Activated CD8-positive, alpha-beta T cell treated with anti-CD3 and anti-CD28 coated beads for 36 hours (primary cell): ENCODE measurements around the gene ADGRV1. TPM values are rescaled to one million over a fixed set of nuclear protein-coding genes. Genes with fewer than 3 reads are reported as not detected.

Source experiments
- ATAC-seq: fragments of 200-7000 bp; cut with Tn5 transposase; one replicate; pipeline ENCODE4 v1.10.0; 2021; ENCODE audit warnings: mild to moderate bottlenecking, moderate library complexity
- CTCF ChIA-PET: fragments of 350-600 bp; sonication (Branson Sonifier 250); formaldehyde crosslinking; loops from one replicate; lab custom pipeline; 2021; ENCODE audit warnings: antibody characterized with exemption; lab: Charles Lee
- POLR2A ChIA-PET: fragments of 350-600 bp; sonication (Branson Sonifier 250); formaldehyde crosslinking; loops from one replicate; lab custom pipeline; 2021; ENCODE audit warnings: antibody characterized with exemption; lab: Charles Lee
- DNase-seq: peaks from one replicate; pipeline ENCODE4 v3.0.0-alpha.2; 2020
- H3K27ac Mint-ChIP-seq: one replicate; pipeline ENCODE4 v1.8.0; 2021; ENCODE audit warnings: mild to moderate bottlenecking, mixed read lengths
- H3K27me3 Mint-ChIP-seq: one replicate; pipeline ENCODE4 v1.8.0; 2021; ENCODE audit warnings: mixed read lengths
- H3K36me3 Mint-ChIP-seq: one replicate; pipeline ENCODE4 v1.8.0; 2021; ENCODE audit warnings: low read depth, mixed read lengths
- H3K4me1 Mint-ChIP-seq: one replicate; pipeline ENCODE4 v1.8.0; 2021; ENCODE audit warnings: low read depth, mixed read lengths
- H3K4me3 Mint-ChIP-seq: one replicate; pipeline ENCODE4 v1.8.0; 2021; ENCODE audit warnings: mild to moderate bottlenecking, moderate library complexity, mixed read lengths
- H3K9me3 Mint-ChIP-seq: one replicate; pipeline ENCODE4 v1.8.0; 2021; ENCODE audit warnings: mixed read lengths
- intact Hi-C: fragments of 100-400 bp; cut with micrococcal nuclease; formaldehyde crosslinking; loops from one replicate; pipeline ENCODE4 v1.10.0; 2022
- total RNA-seq, 2 experiments: library from RNA; stranded (reverse); gene quantifications; one replicate each; pipeline ENCODE4 v1.2.3, GENCODE V29; 2021
- TF ChIP-seq, protein P1 (sequence below): fragments of 200-600 bp; IDR thresholded peaks from one replicate; pipeline ENCODE4 v1.8.0; 2022; ENCODE audit warnings: antibody characterized with exemption, mild to moderate bottlenecking

Gene ADGRV1
- total RNA-seq, 2 experiments from 2014 or later = 0.18 TPM; not detected in 1

DNA sequence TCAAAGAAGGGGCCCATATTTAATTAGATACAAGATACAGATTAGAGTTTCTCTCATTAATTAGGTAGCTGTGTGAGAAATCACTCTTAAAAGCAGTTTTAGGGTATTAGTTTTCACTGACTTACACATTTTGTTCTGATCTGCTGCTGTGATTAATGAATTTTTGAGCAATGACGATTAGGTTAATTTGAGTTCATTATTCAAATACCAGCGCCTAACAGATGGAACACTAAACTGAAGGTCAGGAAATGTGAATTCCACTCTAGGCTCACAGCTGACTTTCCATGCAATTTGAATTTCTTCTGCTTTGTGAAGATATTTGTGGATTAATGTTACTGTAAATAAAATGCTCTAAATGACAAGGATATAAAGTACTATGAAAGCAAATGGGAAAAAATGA lies 380.6 kb downstream of the ADGRV1 start:
- DNase-seq = no peak
- no peaks in the 10 kb centered on the region for H3K9me3 Mint-ChIP-seq
- H3K4me1 Mint-ChIP-seq = peaks cover 26% of the 10 kb centered on the region
- CTCF ChIA-PET = interaction anchor here (1.5 kb wide), 1 partner anchor 445 kb away, joined by 4 read pairs; no protein-coding TSS in a partner anchor
- TF ChIP-seq, protein P1, sequence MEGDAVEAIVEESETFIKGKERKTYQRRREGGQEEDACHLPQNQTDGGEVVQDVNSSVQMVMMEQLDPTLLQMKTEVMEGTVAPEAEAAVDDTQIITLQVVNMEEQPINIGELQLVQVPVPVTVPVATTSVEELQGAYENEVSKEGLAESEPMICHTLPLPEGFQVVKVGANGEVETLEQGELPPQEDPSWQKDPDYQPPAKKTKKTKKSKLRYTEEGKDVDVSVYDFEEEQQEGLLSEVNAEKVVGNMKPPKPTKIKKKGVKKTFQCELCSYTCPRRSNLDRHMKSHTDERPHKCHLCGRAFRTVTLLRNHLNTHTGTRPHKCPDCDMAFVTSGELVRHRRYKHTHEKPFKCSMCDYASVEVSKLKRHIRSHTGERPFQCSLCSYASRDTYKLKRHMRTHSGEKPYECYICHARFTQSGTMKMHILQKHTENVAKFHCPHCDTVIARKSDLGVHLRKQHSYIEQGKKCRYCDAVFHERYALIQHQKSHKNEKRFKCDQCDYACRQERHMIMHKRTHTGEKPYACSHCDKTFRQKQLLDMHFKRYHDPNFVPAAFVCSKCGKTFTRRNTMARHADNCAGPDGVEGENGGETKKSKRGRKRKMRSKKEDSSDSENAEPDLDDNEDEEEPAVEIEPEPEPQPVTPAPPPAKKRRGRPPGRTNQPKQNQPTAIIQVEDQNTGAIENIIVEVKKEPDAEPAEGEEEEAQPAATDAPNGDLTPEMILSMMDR = no peak
- no peak overlapping the region for H3K4me3 Mint-ChIP-seq
- H3K27me3 Mint-ChIP-seq = no peaks in the 10 kb centered on the region
- H3K36me3 Mint-ChIP-seq = no peaks in the 10 kb centered on the region
- POLR2A ChIA-PET = no interaction called here
- ATAC-seq = no peak
- intact Hi-C loops = loop anchor here (10.0 kb wide), 2 partner anchors 276 to 476 kb away; no protein-coding TSS in a partner anchor
- no peak overlapping the region for H3K27ac Mint-ChIP-seq

DNA sequence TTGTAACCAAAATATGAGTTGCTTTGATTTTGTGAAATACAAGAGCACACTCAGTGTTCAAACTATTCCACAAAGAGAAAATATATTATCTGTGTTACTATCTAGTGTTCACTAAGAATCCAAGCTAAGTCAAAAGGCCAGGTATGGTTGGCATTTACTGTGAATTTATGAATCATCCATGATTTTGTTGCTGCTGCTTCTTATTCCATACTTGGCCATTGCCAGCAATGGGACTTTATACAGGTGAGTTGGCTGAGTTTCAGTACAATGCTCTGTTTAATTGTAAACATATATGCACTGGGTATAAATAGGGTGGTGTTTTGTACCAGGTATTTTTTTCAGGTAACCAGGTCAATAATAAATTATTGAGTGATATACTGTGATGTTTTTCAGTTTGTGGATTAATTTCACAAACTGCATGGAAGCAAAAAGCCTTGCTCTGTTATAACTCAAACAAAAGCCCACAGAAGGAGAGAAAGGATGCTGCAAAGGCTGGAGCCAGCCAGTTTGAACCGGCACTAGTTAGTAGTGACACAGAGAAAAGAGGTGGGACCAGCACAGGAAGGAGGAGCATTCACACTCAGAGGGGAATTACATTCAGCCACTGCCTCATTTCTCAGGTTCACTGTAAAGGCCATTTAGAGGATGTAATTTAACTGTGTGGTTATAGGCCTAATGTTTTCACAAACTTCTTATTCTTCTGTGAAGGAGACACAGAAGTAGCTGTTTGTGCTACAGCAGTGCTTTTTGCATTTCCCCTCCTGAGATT lies 381.8 kb downstream of the ADGRV1 start:
- POLR2A ChIA-PET = no interaction called here
- Mint-ChIP-seq H3K9me3 (no peaks in the 10 kb centered on the region), H3K27me3 (no peaks in the 10 kb centered on the region), H3K27ac (peak overlapping the region; percentile 78), H3K36me3 (no peaks in the 10 kb centered on the region), H3K4me3 (peak overlapping the region; percentile 15), H3K4me1 (peaks cover 26% of the 10 kb centered on the region)
- intact Hi-C loops = loop anchor here (5.0 kb wide), 1 partner anchor 222 kb away; no protein-coding TSS in a partner anchor
- TF ChIP-seq, protein P1 = no peak
- ATAC-seq = peak; percentile 100
- peak; percentile 87 for DNase-seq
- CTCF ChIA-PET = interaction anchor here (1.8 to 5.1 kb wide), 2 partner anchors 8 to 444 kb away, joined by 5 to 30 read pairs; no protein-coding TSS in a partner anchor

DNA sequence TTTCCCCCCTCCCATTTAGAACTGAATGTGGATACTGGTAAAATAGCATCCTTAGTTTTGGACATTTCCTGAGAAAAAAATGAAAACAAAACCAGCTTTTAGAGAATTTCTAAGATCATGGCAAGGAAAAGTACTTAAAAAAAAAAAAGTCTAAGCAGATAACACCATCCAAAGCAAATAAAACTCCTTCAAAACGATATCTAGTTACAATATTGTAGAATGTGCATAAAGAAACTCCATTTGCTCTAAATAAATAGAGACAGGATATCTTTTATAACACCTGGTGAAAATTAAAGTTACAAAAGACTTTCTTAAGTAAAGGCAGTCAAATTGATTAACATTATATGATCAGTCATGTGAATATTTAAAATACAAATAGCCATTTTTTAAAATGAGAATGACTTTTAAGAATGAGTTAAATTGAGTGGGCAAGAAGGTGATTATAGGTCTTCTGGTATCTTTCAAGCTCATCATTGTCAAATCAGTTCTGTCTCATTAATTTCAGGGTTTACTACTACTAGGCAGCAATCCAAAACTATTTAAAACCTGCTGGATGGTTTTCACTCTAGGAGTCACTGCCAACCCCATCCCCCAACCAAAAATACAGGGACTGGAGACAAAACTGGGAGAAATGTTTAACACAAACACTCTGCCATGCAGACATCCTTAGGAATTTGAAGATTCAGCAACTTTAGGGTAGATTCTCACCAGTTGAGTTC lies 382.6 kb downstream of the ADGRV1 start:
- Mint-ChIP-seq H3K4me1 (peaks cover 26% of the 10 kb centered on the region), H3K36me3 (no peaks in the 10 kb centered on the region), H3K9me3 (no peaks in the 10 kb centered on the region), H3K27ac (peak overlapping the region; percentile 78), H3K27me3 (no peaks in the 10 kb centered on the region), H3K4me3 (peak overlapping the region; percentile 15)
- TF ChIP-seq, protein P1 = no peak
- CTCF ChIA-PET = interaction anchor here (1.8 to 5.1 kb wide), 2 partner anchors 9 to 443 kb away, joined by 5 to 30 read pairs; no protein-coding TSS in a partner anchor
- ATAC-seq = no peak
- intact Hi-C loops = loop anchor here (5.0 kb wide), 1 partner anchor 221 kb away; no protein-coding TSS in a partner anchor
- POLR2A ChIA-PET = no interaction called here
- DNase-seq = no peak

DNA sequence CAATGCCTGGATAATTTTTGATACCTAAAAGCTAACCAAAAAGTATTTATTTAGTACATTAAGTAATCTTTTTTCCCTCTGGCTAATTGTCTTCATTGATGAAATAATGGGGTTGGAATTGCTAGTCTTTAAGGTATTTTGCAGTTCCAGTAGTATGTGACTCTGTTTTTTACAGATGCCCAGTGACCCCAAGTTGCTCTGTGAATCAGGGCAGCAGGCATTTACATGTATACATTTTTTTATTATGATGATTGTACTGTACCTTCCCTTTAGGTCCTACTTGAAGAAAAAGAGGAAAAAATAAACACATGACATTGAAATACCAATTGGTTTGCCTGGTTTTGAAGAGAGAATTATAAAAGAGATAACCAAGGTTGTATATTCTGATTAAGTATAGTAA lies 385.5 kb downstream of the ADGRV1 start:
- CTCF ChIA-PET = interaction anchor here (0.8 to 5.1 kb wide), 4 partner anchors 8 to 441 kb away, joined by 3 to 30 read pairs (median 3); no protein-coding TSS in a partner anchor

More for the DNA sequence above, 385.5 kb downstream of the ADGRV1 start:
- H3K9me3 Mint-ChIP-seq = no peaks in the 10 kb centered on the region
- no peaks in the 10 kb centered on the region for H3K27me3 Mint-ChIP-seq
- peaks cover 23% of the 10 kb centered on the region for H3K4me1 Mint-ChIP-seq
- POLR2A ChIA-PET = no interaction called here
- H3K4me3 Mint-ChIP-seq = no peak overlapping the region
- TF ChIP-seq, protein P1 = no peak
- intact Hi-C loops = loop anchor here (5.0 kb wide), 1 partner anchor 218 kb away; no protein-coding TSS in a partner anchor
- DNase-seq (no peak), ATAC-seq (no peak)
- no peak overlapping the region for H3K27ac Mint-ChIP-seq
- H3K36me3 Mint-ChIP-seq = no peaks in the 10 kb centered on the region
